Measurements from ENCODE around the gene PPP1R2.

Gene PPP1R2

DNA sequence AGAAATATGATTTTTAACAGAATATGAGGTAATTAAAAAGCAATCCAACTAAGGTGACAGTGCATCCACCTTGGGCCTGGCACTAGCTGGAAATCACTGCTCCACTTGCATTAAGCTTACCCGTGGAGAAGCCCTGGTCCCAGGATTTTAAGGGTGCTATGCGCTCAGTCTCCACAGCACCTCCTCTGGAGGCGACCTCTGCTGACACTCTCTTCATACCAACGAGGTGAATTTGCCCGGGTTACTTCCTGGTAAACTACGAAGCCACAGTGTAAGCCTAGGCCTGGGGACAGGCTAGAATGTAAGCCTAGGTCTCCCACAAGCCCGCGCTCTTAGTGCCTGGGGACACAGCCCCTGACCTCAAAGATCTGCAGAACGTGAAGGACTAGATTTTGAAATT, 39.8 kb upstream of the PPP1R2 start (continued):
- no peak for TF ChIP-seq ZNF133 (tag by site-specific recombination; IDR thresholded peaks at IDR 0.05)

GRCh38 chr3:195580744-195581443, 37.8 kb upstream of the PPP1R2 start:
- ChIA-PET CTCF (interaction anchor here (0.6 kb wide), 1 partner anchor 909 kb away, joined by 3 read pairs; the partner anchor contains the start of gene LSG1), POLR2A (no interaction called here)
- Histone ChIP-seq H3K27ac (ENCODE audit: extremely low read depth, low read depth, low read length) (no peak overlapping the region), H3K36me3 (ENCODE audit: control insufficient read depth in 2 of 2, insufficient read depth in 1 of 2, low read length in 2 of 2) (no peaks in the 10 kb centered on the region), H3K9me3 (ENCODE audit: control insufficient read depth, insufficient read depth, low read depth, low read length) (no peaks in the 10 kb centered on the region), H3K4me3 (ENCODE audit: low read depth, low read length) (no peak overlapping the region), H3K4me1 (ENCODE audit: control insufficient read depth, insufficient read depth, low read length) (peaks cover 6% of the 10 kb centered on the region; the same call in 1 of the 2 replicates)
- TF ChIP-seq, protein P1, sequence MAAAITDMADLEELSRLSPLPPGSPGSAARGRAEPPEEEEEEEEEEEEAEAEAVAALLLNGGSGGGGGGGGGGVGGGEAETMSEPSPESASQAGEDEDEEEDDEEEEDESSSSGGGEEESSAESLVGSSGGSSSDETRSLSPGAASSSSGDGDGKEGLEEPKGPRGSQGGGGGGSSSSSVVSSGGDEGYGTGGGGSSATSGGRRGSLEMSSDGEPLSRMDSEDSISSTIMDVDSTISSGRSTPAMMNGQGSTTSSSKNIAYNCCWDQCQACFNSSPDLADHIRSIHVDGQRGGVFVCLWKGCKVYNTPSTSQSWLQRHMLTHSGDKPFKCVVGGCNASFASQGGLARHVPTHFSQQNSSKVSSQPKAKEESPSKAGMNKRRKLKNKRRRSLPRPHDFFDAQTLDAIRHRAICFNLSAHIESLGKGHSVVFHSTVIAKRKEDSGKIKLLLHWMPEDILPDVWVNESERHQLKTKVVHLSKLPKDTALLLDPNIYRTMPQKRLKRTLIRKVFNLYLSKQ (tag by site-specific recombination; IDR thresholded peaks at IDR 0.05; ENCODE audit: borderline replicate concordance) = no peak
- TF ChIP-seq SCRT2 (tag by site-specific recombination; IDR thresholded peaks at IDR 0.05) = 0 out of 2 replicates have a peak, but pooled peaks have one; percentile 9

DNA sequence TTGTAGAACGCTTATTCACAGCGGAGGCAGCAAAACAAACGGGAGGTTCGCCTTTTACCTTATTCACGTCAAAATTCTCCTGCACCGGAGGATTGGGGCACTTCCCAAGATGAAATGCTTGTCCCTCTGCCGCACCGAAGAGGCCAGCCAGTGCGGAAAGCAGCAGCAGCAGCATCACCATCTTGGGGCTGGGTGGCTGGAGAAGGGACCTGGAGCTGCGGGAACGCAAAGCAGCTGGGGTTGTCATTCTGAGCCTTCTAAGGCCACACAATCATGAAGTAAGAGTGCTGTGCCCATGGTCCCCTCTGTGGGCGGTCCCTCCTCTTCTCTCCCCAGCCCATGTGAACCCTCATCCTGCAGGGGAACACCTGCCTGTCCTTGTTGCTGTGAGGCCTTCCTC, 36.2 kb upstream of the PPP1R2 start:
- POLR2A ChIA-PET = no interaction called here

GRCh38 chr3:195578565-195578964, 35.4 kb upstream of the PPP1R2 start:
- H3K4me3 ChIP-seq (ENCODE audit: low read depth, low read length) = no peak overlapping the region
- ChIA-PET CTCF (interaction anchor here (0.6 to 1.2 kb wide), 2 partner anchors 11 to 22 kb away, joined by 3 read pairs; no protein-coding TSS in a partner anchor), POLR2A (no interaction called here)
- no peak overlapping the region for H3K27ac ChIP-seq (ENCODE audit: extremely low read depth, low read depth, low read length)
- H3K36me3 ChIP-seq (ENCODE audit: control insufficient read depth in 2 of 2, insufficient read depth in 1 of 2, low read length in 2 of 2) = no peaks in the 10 kb centered on the region
- H3K4me1 ChIP-seq (ENCODE audit: control insufficient read depth, insufficient read depth, low read length) = 0 out of 2 replicates have a peak, but pooled peaks cover 2% of the 10 kb centered on the region
- no peaks in the 10 kb centered on the region for H3K9me3 ChIP-seq (ENCODE audit: control insufficient read depth, insufficient read depth, low read depth, low read length)
- TF ChIP-seq ZBTB1 (tag by site-specific recombination; IDR thresholded peaks at IDR 0.05) (no peak), ZNF707 (tag by site-specific recombination; IDR thresholded peaks at IDR 0.05) (no peak)

More for the DNA sequence above, 36.2 kb upstream of the PPP1R2 start:
- TF ChIP-seq ZNF530 (tag by site-specific recombination; IDR thresholded peaks at IDR 0.05; ENCODE audit: low read depth) (no peak), GFI1B (tag by site-specific recombination; IDR thresholded peaks at IDR 0.05) (no peak), ZNF248 (tag by site-specific recombination; IDR thresholded peaks at IDR 0.05) (no peak), SCRT1 (tag by site-specific recombination; IDR thresholded peaks at IDR 0.05; ENCODE audit: borderline replicate concordance) (no peak), ZNF114 (tag by site-specific recombination; IDR thresholded peaks at IDR 0.05) (no peak), ZNF302 (tag by site-specific recombination; IDR thresholded peaks at IDR 0.05; ENCODE audit: low read depth) (no peak), ZNF416 (tag by site-specific recombination; IDR thresholded peaks at IDR 0.05) (no peak), GLIS2 (tag by site-specific recombination; IDR thresholded peaks at IDR 0.05) (no peak), ZSCAN23 (tag by site-specific recombination; IDR thresholded peaks at IDR 0.05) (no peak), ZFP3 (tag by site-specific recombination; IDR thresholded peaks at IDR 0.05; ENCODE audit: low read depth) (no peak), ZNF184 (tag by site-specific recombination; IDR thresholded peaks at IDR 0.05) (no peak), ZNF311 (tag by site-specific recombination; IDR thresholded peaks at IDR 0.05; ENCODE audit: borderline replicate concordance) (no peak), ZNF488 (tag by site-specific recombination; IDR thresholded peaks at IDR 0.05) (no peak)
- TF ChIP-seq, protein P2, sequence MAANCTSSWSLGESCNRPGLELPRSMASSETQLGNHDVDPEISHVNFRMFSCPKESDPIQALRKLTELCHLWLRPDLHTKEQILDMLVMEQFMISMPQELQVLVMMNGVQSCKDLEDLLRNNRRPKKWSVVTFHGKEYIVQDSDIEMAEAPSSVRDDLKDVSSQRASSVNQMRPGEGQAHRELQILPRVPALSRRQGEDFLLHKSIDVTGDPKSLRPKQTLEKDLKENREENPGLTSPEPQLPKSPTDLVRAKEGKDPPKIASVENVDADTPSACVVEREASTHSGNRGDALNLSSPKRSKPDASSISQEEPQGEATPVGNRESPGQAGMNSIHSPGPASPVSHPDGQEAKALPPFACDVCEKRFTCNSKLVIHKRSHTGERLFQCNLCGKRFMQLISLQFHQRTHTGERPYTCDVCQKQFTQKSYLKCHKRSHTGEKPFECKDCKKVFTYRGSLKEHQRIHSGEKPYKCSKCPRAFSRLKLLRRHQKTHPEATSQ (tag by site-specific recombination; IDR thresholded peaks at IDR 0.05) = no peak
- Histone ChIP-seq H3K4me1 (ENCODE audit: control insufficient read depth, insufficient read depth, low read length) (peaks cover 5% of the 10 kb centered on the region; the same call in 1 of the 2 replicates), H3K9me3 (ENCODE audit: control insufficient read depth, insufficient read depth, low read depth, low read length) (no peaks in the 10 kb centered on the region), H3K36me3 (ENCODE audit: control insufficient read depth in 2 of 2, insufficient read depth in 1 of 2, low read length in 2 of 2) (no peaks in the 10 kb centered on the region), H3K4me3 (ENCODE audit: low read depth, low read length) (no peak overlapping the region), H3K27ac (ENCODE audit: extremely low read depth, low read depth, low read length) (no peak overlapping the region)
- CTCF ChIA-PET = interaction anchor here (1.2 kb wide), 1 partner anchor 23 kb away, joined by 3 read pairs; no protein-coding TSS in a partner anchor
